Left colon (tissue), 2 donors: Measurements from ENCODE around the gene PRRG2. TPM values are rescaled to one million over a fixed set of nuclear protein-coding genes. Genes with fewer than 3 reads are reported as not detected.
A peak's percentile ranks its signal among the peaks of the same experiment; 100 is the strongest.

Experiments
- ATAC-seq: fragments of 200-7000 bp; cut with Tn5 transposase; one replicate; pipeline ENCODE4 v1.9.1; 2020; ENCODE audit warnings: mild to moderate bottlenecking, moderate library complexity
- DNase-seq, 2 donors: peaks; one replicate each; pipeline ENCODE4 v3.0.0-alpha.2; 2020
- intact Hi-C, 2 donors: fragments of 100-400 bp; cut with DNase I in 1 of 2; cut with micrococcal nuclease in 1 of 2; formaldehyde crosslinking; loops; one replicate each; pipeline versions ENCODE4 v1.11.2 to v1.14.0; 2022; cut with DNase I, micrococcal nuclease
- long read RNA-seq: library from polyadenylated mRNA; unstranded; transcript quantifications from one replicate; pipeline ENCODE4 v2.0.0, GENCODE V29; 2021
- total RNA-seq, 2 donors: library from RNA; stranded (reverse); fragmentation: NEBNext Ultra II Directional; extraction: Animal tissue kit (Norgen Biotek cat#: 25700); gene quantifications; one replicate each; pipeline ENCODE4 v1.2.1, GENCODE V29; 2021
- donor health status: DM: no; HTN: no; CAD: no.
- donor health status: DM: yes; HTN: yes; CAD: no.

Gene PRRG2
- total RNA-seq: 10 to 100 TPM; 22.4 to 26.1 TPM
- long read RNA-seq, partial matches to known transcripts: 1 of 2 reads
- long read RNA-seq, other reads (novel, unspliced or antisense): 0 of 2 reads

DNA sequence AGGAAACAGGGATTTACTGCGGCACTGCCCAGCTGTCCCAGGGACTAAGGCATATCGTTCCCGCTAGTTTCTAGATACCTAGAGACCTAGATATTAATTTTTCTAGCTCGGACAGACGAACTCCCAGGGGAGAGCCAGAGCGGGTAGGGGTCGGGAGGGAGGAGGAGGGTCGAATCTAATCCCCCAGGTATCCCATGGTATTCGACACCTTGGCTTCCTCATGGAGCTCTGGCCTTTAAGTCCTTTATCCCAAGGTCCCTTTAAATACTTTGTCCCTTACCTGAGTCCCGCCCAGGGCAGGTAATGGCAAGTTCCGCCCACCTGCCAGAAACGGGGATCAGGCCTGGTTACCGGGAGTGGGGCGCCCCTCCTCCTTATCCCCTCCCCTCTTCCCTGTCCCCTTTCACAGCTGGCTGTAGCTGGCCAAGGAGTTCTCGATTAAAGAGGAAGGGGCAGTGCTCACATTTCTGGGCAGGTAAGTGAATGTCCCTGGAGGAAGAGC is at the start of gene PRRG2:
TSS of gene PRRG2 (plus strand) at position 310 of the 502 bp plus-strand sequence. CDS start 1,904 bp downstream, outside the sequence.
- ATAC-seq: peak; percentile 85
- intact Hi-C loops: no loop called here
- peak; percentile 73 to 76 for DNase-seq

GRCh38 chr19:49533551-49534488 is 47.3 kb upstream of the PRRG2 start:
- intact Hi-C loops: no loop called here
- ATAC-seq (peak; percentile 86), DNase-seq (peak in 1 of 2 donors; percentile 77)

DNA sequence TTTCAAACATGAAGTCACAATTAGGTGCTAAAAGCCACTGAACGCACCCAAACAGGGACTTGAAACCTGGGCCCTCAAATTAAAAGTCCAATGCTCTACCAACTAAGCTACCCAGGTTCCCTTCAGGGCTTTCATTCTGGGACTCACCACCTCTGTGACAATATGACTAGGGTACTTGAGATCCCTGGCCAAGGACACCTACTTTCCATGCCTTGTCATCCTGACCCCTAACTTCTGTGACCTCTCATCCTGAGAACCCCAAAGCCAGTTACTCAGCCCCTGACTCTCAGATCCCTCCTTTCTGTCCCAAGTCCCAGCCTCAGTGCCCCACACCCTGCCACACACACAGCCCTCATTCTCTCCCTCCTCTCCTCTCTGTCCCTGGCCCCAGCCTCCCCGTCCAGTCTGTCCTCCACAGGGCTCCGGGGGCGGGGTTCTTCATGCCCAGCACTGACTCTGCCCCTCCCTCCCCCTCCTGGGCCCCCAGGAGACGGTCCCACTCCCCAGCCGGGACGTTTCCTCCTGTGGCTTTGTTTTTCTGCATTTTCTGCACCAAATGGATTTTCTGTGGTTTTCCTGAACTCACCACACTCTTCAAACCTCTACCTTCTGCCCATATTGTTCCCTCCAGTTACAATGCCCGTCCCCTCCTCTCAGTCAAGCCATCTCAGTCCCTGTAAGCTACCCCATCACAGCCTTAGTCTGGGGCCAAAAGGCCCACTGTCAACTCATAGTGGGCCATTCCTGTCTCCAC is 46.3 kb upstream of the PRRG2 start:
- DNase-seq: no peak
- intact Hi-C loops: no loop called here
- ATAC-seq: no peak

GRCh38 chr19:49536921-49537462 is 44.1 kb upstream of the PRRG2 start:
- ATAC-seq (no peak), DNase-seq (no peak)
- intact Hi-C loops: no loop called here

DNA sequence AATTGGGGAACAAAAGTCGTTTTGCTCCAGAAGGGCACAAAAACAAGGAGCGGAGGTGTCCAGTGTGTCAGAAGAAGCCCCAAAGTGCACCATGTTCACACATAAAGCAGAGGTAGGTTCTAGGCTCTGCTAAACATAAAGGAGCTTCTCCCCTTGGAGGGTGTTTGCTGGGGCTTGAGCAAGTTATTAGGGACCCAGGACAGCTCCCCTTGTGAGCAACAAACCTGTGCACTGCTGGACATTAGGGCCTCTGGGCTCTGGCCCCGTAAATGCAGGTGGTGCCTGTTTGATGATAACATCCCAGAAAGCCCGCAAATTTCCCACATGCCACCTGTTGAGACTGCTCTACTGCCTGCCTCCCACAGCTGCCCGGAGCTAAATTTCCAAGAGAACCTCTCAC is 42.5 kb upstream of the PRRG2 start:
- no peak for ATAC-seq
- intact Hi-C loops: no loop called here
- no peak for DNase-seq

DNA sequence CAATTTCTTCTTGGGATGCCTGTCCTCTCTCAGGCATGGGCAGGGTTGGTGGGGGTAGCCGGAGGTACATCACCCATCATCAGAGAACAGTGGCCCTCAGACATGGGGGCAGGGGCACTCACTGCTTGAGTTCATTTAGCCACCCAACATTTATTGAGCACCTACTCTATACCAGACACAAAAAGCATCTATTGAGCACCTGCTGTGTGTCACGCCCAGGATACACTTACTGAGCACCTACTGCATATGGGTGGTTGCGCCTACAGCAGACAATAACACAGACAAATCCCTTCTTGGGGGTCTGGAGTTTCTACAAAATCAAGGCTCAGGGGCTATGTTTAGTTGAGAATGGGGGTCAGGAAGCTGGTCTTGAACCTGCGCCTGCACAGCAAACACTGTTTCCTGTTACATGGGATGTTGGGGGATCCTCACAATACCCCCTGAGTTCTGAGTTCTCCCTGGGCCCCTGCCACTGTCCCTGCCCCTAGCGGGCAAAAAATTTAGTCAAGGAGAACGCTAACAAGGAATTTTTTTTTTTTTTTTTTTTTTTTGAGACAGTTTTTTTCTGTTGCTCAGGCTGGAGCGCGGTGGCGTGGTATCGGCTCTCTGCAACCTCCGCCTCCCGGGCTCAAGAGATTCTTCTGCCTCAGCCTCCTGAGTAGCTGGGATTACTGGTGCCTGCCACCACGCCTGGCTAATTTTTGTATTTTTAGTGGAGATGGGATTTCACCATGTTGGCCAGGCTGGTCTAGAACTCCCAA is 41.7 kb upstream of the PRRG2 start:
- DNase-seq (no peak), ATAC-seq (no peak)
- intact Hi-C loops: no loop called here

DNA sequence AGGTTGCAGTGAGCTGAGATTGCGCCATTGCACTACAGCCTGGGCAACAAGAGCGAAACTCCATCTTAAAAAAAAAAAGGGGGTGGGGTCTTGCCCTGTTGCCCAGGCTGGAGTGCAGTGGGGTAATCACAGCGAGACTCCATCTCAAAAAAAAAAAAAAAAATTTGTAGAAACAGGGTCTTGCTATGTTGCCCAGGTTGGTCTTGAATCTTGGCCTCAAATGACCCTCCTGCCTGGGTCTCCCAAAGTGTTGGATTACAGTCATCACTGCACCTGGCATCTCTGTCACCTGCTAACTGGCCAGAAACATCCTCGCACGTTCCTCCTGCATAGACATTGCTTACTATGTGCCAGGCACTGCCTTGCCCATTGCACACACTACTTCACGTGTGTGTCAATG is 39.2 kb upstream of the PRRG2 start:
- DNase-seq (no peak), ATAC-seq (no peak)
- intact Hi-C loops: no loop called here

DNA sequence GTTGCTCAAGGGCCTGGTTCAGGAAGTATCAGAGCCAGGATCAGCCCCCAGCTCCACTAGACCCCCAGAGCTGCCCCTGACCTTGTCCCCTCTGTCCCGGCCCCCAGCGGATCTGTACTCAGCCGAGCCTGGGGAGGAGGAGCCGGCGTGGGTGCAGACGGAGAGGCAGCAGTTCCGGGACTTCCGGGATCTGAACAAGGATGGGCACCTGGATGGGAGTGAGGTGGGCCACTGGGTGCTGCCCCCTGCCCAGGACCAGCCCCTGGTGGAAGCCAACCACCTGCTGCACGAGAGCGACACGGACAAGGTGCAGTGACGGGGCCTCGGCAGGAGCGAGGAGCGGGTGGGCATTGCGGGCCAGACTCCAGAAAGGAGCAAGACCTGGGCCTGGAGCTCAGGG is 38.7 kb upstream of the PRRG2 start:
- no peak for DNase-seq
- intact Hi-C loops: no loop called here
- ATAC-seq: no peak

GRCh38 chr19:49543032-49543431 is 38.1 kb upstream of the PRRG2 start:
- no peak for ATAC-seq
- intact Hi-C loops: no loop called here
- no peak for DNase-seq

DNA sequence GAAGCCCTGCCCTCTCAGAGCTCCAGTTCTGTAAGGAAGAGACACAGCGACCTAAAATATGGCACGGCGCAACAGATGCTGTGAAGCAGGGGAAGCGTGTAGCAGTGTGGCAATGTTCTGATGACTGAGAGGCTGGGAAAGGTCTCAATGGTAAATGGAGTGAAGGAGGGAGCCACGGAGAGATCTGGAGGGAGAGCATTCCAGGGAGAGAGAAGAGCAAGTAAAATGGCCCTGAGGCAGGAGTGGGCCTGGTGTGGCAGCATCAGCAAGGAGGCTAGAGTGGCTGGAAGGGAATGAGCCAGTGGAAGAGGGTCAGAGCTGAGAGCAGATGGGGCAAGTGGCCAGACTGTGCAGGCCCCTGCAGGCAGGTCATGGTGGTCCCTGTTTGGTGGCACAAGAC is 37.0 kb upstream of the PRRG2 start:
- DNase-seq (no peak), ATAC-seq (no peak)
- intact Hi-C loops: no loop called here

- ATAC-seq (peak; percentile 75), DNase-seq (peak; percentile 73 to 74)
- intact Hi-C loops: loop anchor here in 1 of 2 donors (2.0 kb wide), 1 partner anchor 34 kb away; the partner anchor contains the start of gene FCGRT
Observed at GRCh38 chr19:49546825-49547565, 34.1 kb upstream of the PRRG2 start.

DNA sequence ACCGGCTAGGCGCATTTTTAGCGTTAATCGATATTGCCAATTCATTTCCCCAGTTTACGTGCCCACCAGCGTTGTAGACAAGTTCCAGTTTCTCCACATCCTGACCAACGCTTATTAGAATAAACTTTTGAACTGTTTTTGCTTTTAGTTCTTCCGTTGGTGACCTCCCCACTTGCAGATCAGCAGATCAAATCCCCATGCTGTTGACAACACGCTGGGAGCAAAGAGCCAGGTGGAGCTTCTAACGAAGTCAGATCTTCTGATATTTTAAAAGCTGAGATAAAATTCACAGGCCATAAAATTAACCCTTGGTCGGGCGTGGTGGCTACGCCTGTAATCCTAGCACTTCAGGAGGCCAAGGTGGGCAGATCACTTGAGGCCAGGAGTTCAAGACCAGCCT is 32.1 kb upstream of the PRRG2 start:
- peak in 1 of 2 donors; percentile 54 for DNase-seq
- intact Hi-C loops: no loop called here
- peak; percentile 45 for ATAC-seq

DNA sequence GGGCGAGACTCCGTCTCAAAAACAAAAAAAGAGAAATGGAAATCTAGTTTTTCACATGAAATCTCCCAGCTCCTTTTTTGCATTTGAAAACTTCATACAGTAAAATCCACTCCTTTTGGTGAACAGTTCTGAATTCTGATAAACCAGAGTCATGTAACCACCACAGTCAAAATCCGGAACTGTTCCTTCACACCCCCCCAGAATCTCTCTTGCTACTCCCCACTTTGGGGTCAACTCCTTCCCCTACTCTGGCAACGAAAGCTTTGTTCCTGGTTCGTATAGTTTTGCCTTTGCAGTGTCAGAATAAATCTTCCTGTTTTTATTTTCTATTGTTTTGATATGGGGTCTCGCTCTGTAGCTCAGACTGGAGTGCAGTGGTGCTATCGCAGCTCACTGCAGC is 29.6 kb upstream of the PRRG2 start:
- DNase-seq: no peak
- no peak for ATAC-seq
- intact Hi-C loops: no loop called here

- DNase-seq (peak in 1 of 2 donors; percentile 45), ATAC-seq (peak; percentile 10)
- intact Hi-C loops: no loop called here
Observed at GRCh38 chr19:49552749-49553148, 28.4 kb upstream of the PRRG2 start.

GRCh38 chr19:49553451-49554271 is 27.5 kb upstream of the PRRG2 start:
- intact Hi-C loops: no loop called here
- DNase-seq (peak; percentile 68 to 71), ATAC-seq (peak; percentile 62)

DNA sequence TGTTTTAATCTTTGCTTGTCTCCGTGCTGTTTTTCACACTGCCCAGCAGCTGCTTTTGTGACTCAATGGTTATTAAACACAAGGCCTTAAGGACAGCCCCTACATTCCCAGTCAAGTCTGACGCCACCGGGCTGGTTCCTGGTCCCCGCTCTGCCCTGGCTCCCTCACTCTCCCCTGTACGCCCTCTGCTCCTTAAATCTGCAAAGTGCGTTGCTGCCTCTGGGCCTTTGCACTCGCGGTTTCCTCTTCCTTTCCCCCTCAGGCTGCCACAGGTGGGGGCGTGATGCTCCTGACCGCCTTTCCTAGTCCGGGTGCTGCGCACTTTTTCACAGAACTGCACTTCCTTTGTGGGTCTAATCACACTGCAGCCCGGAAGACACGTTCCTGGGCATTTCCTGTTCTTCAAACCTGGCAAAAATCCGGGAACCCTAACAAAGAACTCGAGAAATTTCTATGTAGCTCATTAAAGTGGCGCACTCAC is 26.4 kb upstream of the PRRG2 start:
- intact Hi-C loops: no loop called here
- ATAC-seq (peak; percentile 25), DNase-seq (peak in 1 of 2 donors; percentile 40)
